Omental fat pad (tissue), 4 donors: ENCODE data around the gene DSP. TPM values are rescaled to one million over a fixed set of nuclear protein-coding genes. Genes with fewer than 3 reads are reported as not detected.

Experiments
- ATAC-seq: fragments of 150-250 bp; one replicate; pipeline ENCODE4 v1.9.1; 2016; ENCODE audit warnings: mild to moderate bottlenecking, moderate library complexity; ENCODE audit not compliant: low FRiP score
- DNase-seq: peaks from one replicate; pipeline ENCODE4 v3.0.0-alpha.2; 2019; ENCODE audit warnings: low spot score
- total RNA-seq, 4 donors: library from RNA; depleted of rRNA; stranded (reverse); fragments of >200 nt; gene quantifications; one replicate each; pipeline ENCODE4 v1.1.0, GENCODE V29; 2016
- TF ChIP-seq, protein P1 (sequence below), 3 donors: fragments of 450-650 bp; IDR thresholded peaks; one replicate each; pipeline ENCODE4 v1.5.1; 2016 to 2017; ENCODE audit warnings: antibody characterized with exemption in 3 of 3, mild to moderate bottlenecking in 3 of 3, moderate library complexity in 2 of 3

The DSP gene
- total RNA-seq, 4 donors from 2014 or later = 6.6 to 47.9 (median 25.5) TPM

DNA sequence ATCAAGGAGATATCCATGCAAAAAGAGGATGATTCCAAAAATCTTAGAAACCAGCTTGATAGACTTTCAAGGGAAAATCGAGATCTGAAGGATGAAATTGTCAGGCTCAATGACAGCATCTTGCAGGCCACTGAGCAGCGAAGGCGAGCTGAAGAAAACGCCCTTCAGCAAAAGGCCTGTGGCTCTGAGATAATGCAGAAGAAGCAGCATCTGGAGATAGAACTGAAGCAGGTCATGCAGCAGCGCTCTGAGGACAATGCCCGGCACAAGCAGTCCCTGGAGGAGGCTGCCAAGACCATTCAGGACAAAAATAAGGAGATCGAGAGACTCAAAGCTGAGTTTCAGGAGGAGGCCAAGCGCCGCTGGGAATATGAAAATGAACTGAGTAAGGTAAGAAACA is 38.4 kb downstream of the DSP start:
- ATAC-seq = no peak
- TF ChIP-seq, protein P1, sequence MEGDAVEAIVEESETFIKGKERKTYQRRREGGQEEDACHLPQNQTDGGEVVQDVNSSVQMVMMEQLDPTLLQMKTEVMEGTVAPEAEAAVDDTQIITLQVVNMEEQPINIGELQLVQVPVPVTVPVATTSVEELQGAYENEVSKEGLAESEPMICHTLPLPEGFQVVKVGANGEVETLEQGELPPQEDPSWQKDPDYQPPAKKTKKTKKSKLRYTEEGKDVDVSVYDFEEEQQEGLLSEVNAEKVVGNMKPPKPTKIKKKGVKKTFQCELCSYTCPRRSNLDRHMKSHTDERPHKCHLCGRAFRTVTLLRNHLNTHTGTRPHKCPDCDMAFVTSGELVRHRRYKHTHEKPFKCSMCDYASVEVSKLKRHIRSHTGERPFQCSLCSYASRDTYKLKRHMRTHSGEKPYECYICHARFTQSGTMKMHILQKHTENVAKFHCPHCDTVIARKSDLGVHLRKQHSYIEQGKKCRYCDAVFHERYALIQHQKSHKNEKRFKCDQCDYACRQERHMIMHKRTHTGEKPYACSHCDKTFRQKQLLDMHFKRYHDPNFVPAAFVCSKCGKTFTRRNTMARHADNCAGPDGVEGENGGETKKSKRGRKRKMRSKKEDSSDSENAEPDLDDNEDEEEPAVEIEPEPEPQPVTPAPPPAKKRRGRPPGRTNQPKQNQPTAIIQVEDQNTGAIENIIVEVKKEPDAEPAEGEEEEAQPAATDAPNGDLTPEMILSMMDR (IDR thresholded peaks at IDR 0.05) = no peak
- DNase-seq = no peak

DNA sequence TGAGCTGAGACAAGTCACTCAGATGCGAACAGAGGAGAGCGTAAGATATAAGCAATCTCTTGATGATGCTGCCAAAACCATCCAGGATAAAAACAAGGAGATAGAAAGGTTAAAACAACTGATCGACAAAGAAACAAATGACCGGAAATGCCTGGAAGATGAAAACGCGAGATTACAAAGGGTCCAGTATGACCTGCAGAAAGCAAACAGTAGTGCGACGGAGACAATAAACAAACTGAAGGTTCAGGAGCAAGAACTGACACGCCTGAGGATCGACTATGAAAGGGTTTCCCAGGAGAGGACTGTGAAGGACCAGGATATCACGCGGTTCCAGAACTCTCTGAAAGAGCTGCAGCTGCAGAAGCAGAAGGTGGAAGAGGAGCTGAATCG is 39.1 kb downstream of the DSP start:
- TF ChIP-seq, protein P1 (IDR thresholded peaks at IDR 0.05) = no peak
- ATAC-seq = no peak

DNA sequence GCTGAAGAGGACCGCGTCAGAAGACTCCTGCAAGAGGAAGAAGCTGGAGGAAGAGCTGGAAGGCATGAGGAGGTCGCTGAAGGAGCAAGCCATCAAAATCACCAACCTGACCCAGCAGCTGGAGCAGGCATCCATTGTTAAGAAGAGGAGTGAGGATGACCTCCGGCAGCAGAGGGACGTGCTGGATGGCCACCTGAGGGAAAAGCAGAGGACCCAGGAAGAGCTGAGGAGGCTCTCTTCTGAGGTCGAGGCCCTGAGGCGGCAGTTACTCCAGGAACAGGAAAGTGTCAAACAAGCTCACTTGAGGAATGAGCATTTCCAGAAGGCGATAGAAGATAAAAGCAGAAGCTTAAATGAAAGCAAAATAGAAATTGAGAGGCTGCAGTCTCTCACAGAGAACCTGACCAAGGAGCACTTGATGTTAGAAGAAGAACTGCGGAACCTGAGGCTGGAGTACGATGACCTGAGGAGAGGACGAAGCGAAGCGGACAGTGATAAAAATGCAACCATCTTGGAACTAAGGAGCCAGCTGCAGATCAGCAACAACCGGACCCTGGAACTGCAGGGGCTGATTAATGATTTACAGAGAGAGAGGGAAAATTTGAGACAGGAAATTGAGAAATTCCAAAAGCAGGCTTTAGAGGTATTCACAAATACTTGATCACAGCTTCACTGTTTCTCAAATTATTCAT is 39.6 kb downstream of the DSP start:
- TF ChIP-seq, protein P1 (IDR thresholded peaks at IDR 0.05) = no peak
- ATAC-seq (no peak), DNase-seq (no peak)

More for the DNA sequence above, 39.1 kb downstream of the DSP start:
- no peak for DNase-seq

DNA sequence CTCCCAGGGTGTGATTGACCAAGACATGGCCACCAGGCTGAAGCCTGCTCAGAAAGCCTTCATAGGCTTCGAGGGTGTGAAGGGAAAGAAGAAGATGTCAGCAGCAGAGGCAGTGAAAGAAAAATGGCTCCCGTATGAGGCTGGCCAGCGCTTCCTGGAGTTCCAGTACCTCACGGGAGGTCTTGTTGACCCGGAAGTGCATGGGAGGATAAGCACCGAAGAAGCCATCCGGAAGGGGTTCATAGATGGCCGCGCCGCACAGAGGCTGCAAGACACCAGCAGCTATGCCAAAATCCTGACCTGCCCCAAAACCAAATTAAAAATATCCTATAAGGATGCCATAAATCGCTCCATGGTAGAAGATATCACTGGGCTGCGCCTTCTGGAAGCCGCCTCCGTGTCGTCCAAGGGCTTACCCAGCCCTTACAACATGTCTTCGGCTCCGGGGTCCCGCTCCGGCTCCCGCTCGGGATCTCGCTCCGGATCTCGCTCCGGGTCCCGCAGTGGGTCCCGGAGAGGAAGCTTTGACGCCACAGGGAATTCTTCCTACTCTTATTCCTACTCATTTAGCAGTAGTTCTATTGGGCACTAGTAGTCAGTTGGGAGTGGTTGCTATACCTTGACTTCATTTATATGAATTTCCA is 43.9 kb downstream of the DSP start:
- no peak for ATAC-seq
- TF ChIP-seq, protein P1 (IDR thresholded peaks at IDR 0.05) = no peak

DNA sequence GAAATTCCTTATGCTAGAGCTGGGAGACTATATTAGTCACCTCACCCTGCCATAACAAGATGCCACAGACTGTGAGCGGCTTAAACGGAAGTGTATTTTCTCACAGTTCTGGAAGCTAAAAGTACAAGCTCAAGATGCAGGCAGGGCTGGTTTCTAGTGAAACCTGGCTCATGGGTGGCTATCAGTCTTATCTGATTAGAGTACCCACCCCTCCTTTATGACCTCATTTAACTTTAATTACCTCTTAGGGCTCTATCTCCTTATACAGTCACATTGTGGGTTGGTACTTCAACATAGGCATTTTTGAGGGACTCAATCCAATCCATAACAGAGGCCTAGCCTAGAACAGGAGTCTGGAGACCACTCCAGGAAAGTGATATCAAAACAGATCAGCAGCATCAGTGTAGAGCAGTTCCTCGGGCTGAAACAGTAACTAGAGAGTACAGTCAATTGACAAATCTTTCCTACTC is 46.2 kb downstream of the DSP start:
- DNase-seq (no peak), ATAC-seq (no peak)
- TF ChIP-seq, protein P1 (IDR thresholded peaks at IDR 0.05) = no peak

More for the DNA sequence above, 43.9 kb downstream of the DSP start:
- no peak for DNase-seq

DNA sequence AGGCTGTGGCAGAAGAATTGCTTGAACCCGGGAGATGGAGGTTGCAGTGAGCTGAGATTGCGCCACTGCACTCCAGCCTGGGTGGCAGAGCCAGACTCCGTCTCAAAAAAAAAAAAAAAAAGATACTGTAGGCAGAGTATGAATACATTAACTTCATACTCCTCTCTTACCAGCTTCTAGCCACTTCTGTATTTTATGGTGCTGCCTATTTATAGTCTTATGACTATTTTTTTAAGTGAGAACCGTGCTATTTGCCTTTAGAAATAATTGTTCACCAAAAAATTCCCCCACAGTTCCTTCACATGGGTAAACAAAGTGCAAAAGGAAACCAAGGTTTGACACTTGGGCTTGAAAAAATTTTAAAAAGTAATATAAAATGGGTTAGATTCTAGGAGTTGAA is 47.0 kb downstream of the DSP start:
- TF ChIP-seq, protein P1 (IDR thresholded peaks at IDR 0.05) = no peak
- DNase-seq (no peak), ATAC-seq (no peak)

DNA sequence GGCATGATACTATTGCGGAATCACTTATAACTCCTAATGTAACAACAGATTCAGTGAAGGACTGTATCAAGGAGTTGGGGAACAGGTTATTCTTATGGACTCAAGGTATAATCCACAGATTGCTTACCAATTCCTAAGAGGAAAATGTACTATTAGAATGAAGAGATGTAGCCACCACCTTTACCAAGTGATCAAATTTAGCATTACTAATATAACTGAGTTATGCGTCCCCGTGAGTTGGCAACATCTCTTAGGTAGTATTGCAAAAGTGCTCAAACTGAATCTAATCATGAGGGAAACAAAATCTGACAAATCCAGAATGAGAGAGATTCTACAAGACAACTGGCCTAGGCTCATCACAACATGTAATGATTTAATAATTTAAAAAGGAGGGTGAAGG is 47.8 kb downstream of the DSP start:
- TF ChIP-seq, protein P1 (IDR thresholded peaks at IDR 0.05) = no peak
- no peak for DNase-seq

More for the DNA sequence above, 47.8 kb downstream of the DSP start:
- ATAC-seq = no peak
